Common myeloid progenitor, CD34-positive (primary cell): ENCODE results near the gene FREM1.

ENCODE experiments used
- CTCF ChIA-PET: fragments of 350-600 bp; sonication (Branson Sonifier 250); formaldehyde crosslinking; loops from one replicate; lab custom pipeline; 2021; ENCODE audit warnings: antibody characterized with exemption; lab: Charles Lee
- POLR2A ChIA-PET: fragments of 350-600 bp; sonication (Branson Sonifier 250); formaldehyde crosslinking; loops from one replicate; lab custom pipeline; 2021; ENCODE audit warnings: antibody characterized with exemption; lab: Charles Lee
- DNase-seq, 3 donors: peaks; one replicate each; pipeline versions ENCODE4 v3.0.0 to v3.0.0-alpha.2; 2013
- H3K27ac ChIP-seq, 2 experiments: 1 replicate in 1 of 2; 2 replicates in 1 of 2; pipeline ENCODE4 v1.7.0; 2013; ENCODE audit warnings: inconsistent platforms in 2 of 2, low read length in 2 of 2, mild to moderate bottlenecking in 2 of 2, low read depth in 1 of 2, moderate library complexity in 1 of 2; ENCODE audit not compliant: severe bottlenecking in 2 of 2, insufficient read depth in 1 of 2, poor library complexity in 1 of 2
- H3K27me3 ChIP-seq, 5 experiments: replicated peaks in 2 of 5; 1 replicate in 3 of 5; 2 replicates in 2 of 5; pipeline versions ENCODE4 v1.6.1 to v1.7.0; 2013; ENCODE audit warnings: low read length in 4 of 5, mild to moderate bottlenecking in 2 of 5, moderate library complexity in 2 of 5, inconsistent platforms in 1 of 5; ENCODE audit not compliant: insufficient read depth in 5 of 5, control insufficient read depth in 4 of 5
- H3K36me3 ChIP-seq, 4 experiments: 1 replicate in 2 of 4; 2 replicates in 2 of 4; pipeline versions ENCODE4 v1.6.1 to v1.7.0; 2013; ENCODE audit warnings: low read length in 3 of 4, control low read depth in 1 of 4, mild to moderate bottlenecking in 1 of 4; ENCODE audit not compliant: control insufficient read depth in 4 of 4, insufficient read depth in 4 of 4
- H3K4me1 ChIP-seq, 4 experiments: 1 replicate in 3 of 4; 2 replicates in 1 of 4; pipeline versions ENCODE4 v1.6.1 to v1.7.1; 2013; ENCODE audit warnings: low read length in 3 of 4, mild to moderate bottlenecking in 3 of 4, control low read depth in 1 of 4, inconsistent platforms in 1 of 4, moderate library complexity in 1 of 4; ENCODE audit not compliant: control insufficient read depth in 4 of 4, insufficient read depth in 4 of 4; ENCODE audit errors: control extremely low read depth in 1 of 4
- H3K4me3 ChIP-seq, 7 experiments: 1 replicate in 4 of 7; 2 replicates in 3 of 7; pipeline versions ENCODE4 v1.5.1 to v1.7.0; 2013; ENCODE audit warnings: mild to moderate bottlenecking in 7 of 7, low read length in 6 of 7, moderate library complexity in 6 of 7, inconsistent platforms in 2 of 7, low read depth in 2 of 7, control low read depth in 1 of 7; ENCODE audit not compliant: insufficient read depth in 4 of 7, control insufficient read depth in 1 of 7; ENCODE audit errors: extremely low read depth in 1 of 7
- H3K9me3 ChIP-seq, 5 experiments: 1 replicate in 4 of 5; 2 replicates in 1 of 5; pipeline versions ENCODE4 v1.6.1 to v1.7.1; 2013; ENCODE audit warnings: low read length in 4 of 5, mild to moderate bottlenecking in 2 of 5, inconsistent platforms in 1 of 5, low read depth in 1 of 5, moderate library complexity in 1 of 5; ENCODE audit not compliant: control insufficient read depth in 4 of 5, insufficient read depth in 2 of 5; ENCODE audit errors: control extremely low read depth in 1 of 5
- WGBS: methylation state at CpG from one replicate; pipeline ENCODE4 v1.1.5; 2013; ENCODE audit not compliant: insufficient coverage; 5-methylcytosine and 5-hydroxymethylcytosine counted together

FREM1 gene

DNA sequence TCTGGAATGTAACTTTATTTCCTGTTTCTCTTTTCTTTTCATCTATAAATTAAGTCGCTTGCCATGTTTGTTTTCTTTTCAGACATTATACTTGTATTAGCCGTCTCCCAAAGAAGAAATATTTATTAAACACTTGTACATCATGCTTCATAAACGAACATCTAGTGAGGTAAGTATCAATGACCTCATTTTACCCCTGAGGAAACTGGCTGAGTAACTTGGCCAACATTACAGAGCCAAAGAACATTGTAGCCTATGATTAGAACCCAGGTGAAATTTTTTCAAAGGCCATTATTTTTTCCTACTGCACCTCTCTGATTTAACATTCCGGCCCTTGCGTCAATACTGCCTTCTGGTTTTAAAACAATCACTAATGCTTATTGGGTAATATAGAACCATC lies 4.2 kb downstream of the FREM1 start:
- whole genome bisulfite sequencing = 60% methylated on average over 1 of the region's 5 CpGs
- no peak for DNase-seq
- H3K4me3 ChIP-seq = no peak overlapping the region

DNA sequence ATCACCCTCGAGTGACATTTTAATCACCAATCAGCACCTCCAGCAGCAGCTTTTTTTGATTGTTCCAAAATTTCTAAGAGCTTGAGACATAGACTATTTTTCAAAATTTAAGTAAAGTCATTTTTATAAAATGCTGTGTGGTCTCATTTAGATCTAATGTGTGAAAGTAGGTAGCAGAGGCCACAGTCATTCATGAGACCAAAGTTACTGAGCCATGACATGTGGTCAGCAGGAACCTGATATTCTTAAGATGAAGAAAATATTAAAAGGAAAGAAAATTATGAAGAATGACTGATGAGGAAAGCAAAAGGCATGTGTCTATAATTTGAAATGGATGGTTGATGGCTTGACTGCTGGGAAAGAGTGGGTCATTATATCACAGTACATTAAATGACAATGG lies 7.2 kb downstream of the FREM1 start:
- Histone ChIP-seq H3K27ac (no peak overlapping the region), H3K36me3 (no peaks in the 10 kb centered on the region), H3K4me1 (peaks cover 0 to 38% (median 4%) of the 10 kb centered on the region in 4 experiments), H3K27me3 (no peaks in the 10 kb centered on the region), H3K9me3 (no peaks in the 10 kb centered on the region), H3K4me3 (no peak overlapping the region)
- DNase-seq = no peak
- no CpG with 5 or more reads among the region's 1 CpG for WGBS
- ChIA-PET CTCF (interaction anchor here (1.7 kb wide), 1 partner anchor 232 kb away, joined by 4 read pairs; no protein-coding TSS in a partner anchor), POLR2A (no interaction called here)

More for the DNA sequence above, 4.2 kb downstream of the FREM1 start:
- Histone ChIP-seq H3K27me3 (no peaks in the 10 kb centered on the region), H3K9me3 (no peaks in the 10 kb centered on the region), H3K4me1 (peaks cover 0 to 52% (median 5%) of the 10 kb centered on the region in 4 experiments), H3K36me3 (no peaks in the 10 kb centered on the region), H3K27ac (no peak overlapping the region)
- CTCF ChIA-PET = no interaction called here
- POLR2A ChIA-PET = no interaction called here

GRCh38 chr9:14902561-14902960 lies 7.7 kb downstream of the FREM1 start:
- Histone ChIP-seq H3K4me1 (peaks cover 0 to 38% (median 4%) of the 10 kb centered on the region in 4 experiments), H3K4me3 (no peak overlapping the region), H3K27me3 (no peaks in the 10 kb centered on the region), H3K27ac (no peak overlapping the region), H3K36me3 (no peaks in the 10 kb centered on the region), H3K9me3 (no peaks in the 10 kb centered on the region)
- WGBS = 86% methylated on average over 1 of the region's 1 CpG
- CTCF ChIA-PET = interaction anchor here (1.7 kb wide), 1 partner anchor 233 kb away, joined by 4 read pairs; no protein-coding TSS in a partner anchor
- POLR2A ChIA-PET = no interaction called here
- no peak for DNase-seq

GRCh38 chr9:14899815-14900193 lies 10.4 kb downstream of the FREM1 start:
- Histone ChIP-seq H3K36me3 (no peaks in the 10 kb centered on the region), H3K9me3 (no peaks in the 10 kb centered on the region), H3K27ac (no peak overlapping the region), H3K27me3 (no peaks in the 10 kb centered on the region), H3K4me1 (peaks cover 0 to 20% (median 0%) of the 10 kb centered on the region in 4 experiments), H3K4me3 (no peak overlapping the region)
- WGBS = no CpG with 5 or more reads among the region's 4 CpGs
- POLR2A ChIA-PET = no interaction called here
- CTCF ChIA-PET = no interaction called here
- no peak for DNase-seq

DNA sequence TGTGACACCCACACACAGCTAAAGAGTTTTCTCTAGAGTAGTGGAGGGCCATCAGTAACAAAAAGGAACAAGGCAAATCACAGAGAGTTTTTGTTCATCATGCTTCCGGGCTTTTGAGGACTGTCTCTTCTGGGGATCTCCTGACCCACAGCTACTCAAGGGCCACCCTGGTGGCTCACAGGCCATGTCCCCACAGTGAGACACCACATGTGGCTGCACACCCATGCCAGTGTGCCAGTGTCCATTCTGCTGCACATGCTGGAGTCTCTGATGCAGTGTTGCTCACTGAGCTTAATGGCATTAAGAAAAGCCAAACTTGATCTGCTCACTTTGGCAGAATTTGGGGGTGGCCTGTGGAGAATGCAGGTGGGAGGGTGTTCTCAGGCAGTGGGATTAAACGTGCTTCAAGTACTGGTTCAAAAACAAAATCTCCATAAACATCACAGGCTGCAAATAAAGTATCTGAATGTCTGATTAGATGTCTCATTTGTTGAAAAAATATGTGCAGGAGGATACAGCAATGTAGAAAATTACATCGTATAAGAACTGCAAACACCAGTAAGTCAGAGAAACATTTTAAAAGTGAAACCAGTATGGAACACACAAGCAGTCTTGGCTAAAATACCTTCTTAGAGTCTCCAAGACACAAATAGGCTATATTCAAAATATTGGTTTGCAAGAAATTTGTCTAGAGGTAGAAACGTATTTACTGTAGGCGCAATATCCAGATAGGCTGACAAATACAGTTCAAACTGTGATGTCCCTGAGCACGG lies 11.0 kb downstream of the FREM1 start:
- Histone ChIP-seq H3K27me3 (no peaks in the 10 kb centered on the region), H3K27ac (no peak overlapping the region), H3K4me1 (peaks cover 0 to 20% (median 0%) of the 10 kb centered on the region in 4 experiments), H3K36me3 (no peaks in the 10 kb centered on the region), H3K9me3 (no peaks in the 10 kb centered on the region), H3K4me3 (no peak overlapping the region)
- POLR2A ChIA-PET = no interaction called here
- DNase-seq = no peak
- WGBS = 98% methylated on average over 4 of the region's 6 CpGs
- CTCF ChIA-PET = no interaction called here

- POLR2A ChIA-PET = no interaction called here
- no peak for DNase-seq
- Histone ChIP-seq H3K27me3 (no peaks in the 10 kb centered on the region), H3K9me3 (no peaks in the 10 kb centered on the region), H3K4me1 (peaks cover 0 to 7% (median 0%) of the 10 kb centered on the region in 4 experiments), H3K27ac (no peak overlapping the region), H3K36me3 (no peaks in the 10 kb centered on the region), H3K4me3 (no peak overlapping the region)
- CTCF ChIA-PET = no interaction called here
- no CpG with 5 or more reads among the region's 1 CpG for WGBS
Measured at GRCh38 chr9:14895806-14896205, 14.4 kb downstream of the FREM1 start.

DNA sequence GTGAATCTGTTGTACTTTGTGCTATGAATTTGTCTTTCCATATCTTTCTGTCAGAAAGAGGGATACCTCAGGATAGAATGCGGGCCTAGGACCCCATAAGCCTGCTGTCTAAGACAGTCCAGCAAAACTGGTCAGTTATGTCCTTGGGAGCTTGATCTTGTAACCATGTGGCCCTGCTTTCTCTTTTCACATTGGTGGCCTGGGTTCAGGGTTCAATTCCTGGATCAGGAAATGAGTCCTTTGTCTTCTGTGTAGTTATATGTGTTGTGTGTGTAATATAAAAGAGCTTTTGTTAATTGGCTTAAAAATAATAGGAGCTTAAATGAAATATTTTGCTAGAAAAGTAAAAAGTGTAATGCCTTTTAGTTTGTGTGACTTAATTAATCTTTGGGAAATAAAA lies 16.9 kb downstream of the FREM1 start:
- ChIA-PET POLR2A (no interaction called here), CTCF (interaction anchor here (1.6 kb wide), 1 partner anchor 242 kb away, joined by 5 read pairs; no protein-coding TSS in a partner anchor)
- no peak overlapping the region for H3K4me3 ChIP-seq
- 92% methylated on average over 1 of the region's 1 CpG for WGBS
- DNase-seq = no peak
- H3K36me3 ChIP-seq = no peaks in the 10 kb centered on the region
- no peaks in the 10 kb centered on the region for H3K9me3 ChIP-seq
- H3K4me1 ChIP-seq = peaks cover 0 to 4% (median 0%) of the 10 kb centered on the region in 4 experiments
- no peaks in the 10 kb centered on the region for H3K27me3 ChIP-seq
- no peak overlapping the region for H3K27ac ChIP-seq
